HG02610 (cell line): Measurements from ENCODE around the gene AHCYL2.

ENCODE experiments used
- ATAC-seq: cut with Tn5 transposase; IDR thresholded peaks from one replicate; pipeline ENCODE4 v1.9.1; 2021; ENCODE audit warnings: mild to moderate bottlenecking, moderate library complexity; ENCODE audit not compliant: unreplicated experiment

AHCYL2 gene

GRCh38 chr7:129376778-129377700 is 152.2 kb downstream of the AHCYL2 start:
- no peak for ATAC-seq

- no peak for ATAC-seq
These were observed 157.1 kb downstream of the AHCYL2 start for GRCh38 chr7:129381710-129382484.

- ATAC-seq = no peak
These were observed 158.8 kb downstream of the AHCYL2 start for GRCh38 chr7:129383542-129384132.

- ATAC-seq = no peak
These were observed 160.3 kb downstream of the AHCYL2 start for GRCh38 chr7:129385116-129385515.

GRCh38 chr7:129385598-129385997 is 160.8 kb downstream of the AHCYL2 start:
- no peak for ATAC-seq

GRCh38 chr7:129386506-129386905 is 161.7 kb downstream of the AHCYL2 start:
- ATAC-seq = no peak

GRCh38 chr7:129387537-129387936 is 162.7 kb downstream of the AHCYL2 start:
- no peak for ATAC-seq

GRCh38 chr7:129388333-129389098 is 163.7 kb downstream of the AHCYL2 start:
- no peak for ATAC-seq

GRCh38 chr7:129389829-129390228 is 165.0 kb downstream of the AHCYL2 start:
- no peak for ATAC-seq

- no peak for ATAC-seq
These were observed 165.5 kb downstream of the AHCYL2 start for GRCh38 chr7:129390314-129390713.

- no peak for ATAC-seq
These were observed 166.8 kb downstream of the AHCYL2 start for GRCh38 chr7:129391546-129392171.

- ATAC-seq = no peak
These were observed 168.4 kb downstream of the AHCYL2 start for GRCh38 chr7:129393255-129393654.

GRCh38 chr7:129394101-129394500 is 169.3 kb downstream of the AHCYL2 start:
- no peak for ATAC-seq

GRCh38 chr7:129394982-129395914 is 170.4 kb downstream of the AHCYL2 start:
- ATAC-seq = no peak

GRCh38 chr7:129401228-129401966 is 176.6 kb downstream of the AHCYL2 start:
- no peak for ATAC-seq

GRCh38 chr7:129401967-129402860 is 177.4 kb downstream of the AHCYL2 start:
- peak; percentile 57 for ATAC-seq

GRCh38 chr7:129405527-129405926 is 180.7 kb downstream of the AHCYL2 start:
- ATAC-seq = no peak
